CD4-positive, alpha-beta T cell treated with Interleukin-15 for 4 hours (primary cell): ENCODE measurements around the gene FTO.

ENCODE experiments used
- DNase-seq: peaks from one replicate; pipeline ENCODE4 v3.0.0-alpha.2; 2020; ENCODE audit warnings: low spot score

FTO gene

DNA sequence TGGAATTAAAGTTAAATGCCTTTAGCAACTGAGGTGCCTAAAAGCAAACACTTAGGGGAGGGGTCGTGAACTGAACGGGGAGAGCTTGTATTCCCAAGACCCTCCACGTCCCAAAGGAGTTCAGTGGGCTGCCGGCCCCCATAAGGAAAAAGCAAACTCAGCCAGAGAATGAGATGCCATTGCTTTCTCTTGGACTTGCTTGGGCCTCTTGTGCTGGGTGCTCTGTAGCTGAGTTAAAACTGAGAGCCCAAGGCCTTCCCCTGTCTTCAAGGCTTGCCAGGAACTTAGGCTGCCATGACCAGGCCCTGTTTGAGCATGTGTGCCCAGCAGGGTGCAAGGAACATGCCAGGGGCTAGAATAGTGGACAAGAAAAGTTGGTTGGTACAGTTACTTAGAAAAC is 382.8 kb downstream of the FTO start:
- no peak for DNase-seq

DNA sequence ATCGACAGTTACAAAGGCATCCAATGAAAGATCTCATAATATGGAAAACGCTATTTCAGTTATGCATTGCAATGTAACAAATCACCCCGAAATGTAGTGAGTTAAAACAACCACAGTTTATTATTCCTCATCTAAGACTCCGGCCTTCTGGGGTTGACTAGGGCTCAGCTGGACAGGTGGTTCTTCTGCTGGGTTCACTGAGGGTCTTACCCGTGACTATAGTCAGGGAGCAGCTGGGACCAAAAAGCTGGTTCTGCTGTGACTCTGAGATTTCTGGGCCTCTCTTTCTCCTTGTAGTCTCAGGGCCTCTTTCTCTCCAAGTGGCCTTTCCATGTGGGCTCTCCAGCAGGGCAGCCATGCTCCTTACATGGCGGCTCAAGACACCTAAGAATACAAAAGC is 386.6 kb downstream of the FTO start:
- DNase-seq = no peak

DNA sequence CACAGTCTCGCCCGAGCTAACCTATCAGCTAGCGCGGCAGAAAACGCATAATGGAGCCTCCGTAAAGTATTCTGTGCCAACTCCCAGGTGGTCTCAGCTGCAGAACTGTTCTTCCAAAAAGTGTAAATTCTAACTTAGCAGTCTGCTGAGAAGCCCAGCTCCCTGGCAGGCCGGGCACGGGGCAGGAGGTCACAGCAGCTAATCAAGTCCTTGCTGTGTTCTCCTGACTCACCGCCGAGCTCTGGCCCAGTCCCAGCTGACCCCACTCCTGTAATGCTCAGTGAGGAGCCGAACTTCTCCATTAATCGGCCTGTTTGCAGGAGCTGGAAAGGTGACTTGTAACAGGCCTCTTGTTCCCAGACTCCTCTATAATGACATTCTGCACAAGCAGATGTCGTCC is 389.3 kb downstream of the FTO start:
- no peak for DNase-seq

DNA sequence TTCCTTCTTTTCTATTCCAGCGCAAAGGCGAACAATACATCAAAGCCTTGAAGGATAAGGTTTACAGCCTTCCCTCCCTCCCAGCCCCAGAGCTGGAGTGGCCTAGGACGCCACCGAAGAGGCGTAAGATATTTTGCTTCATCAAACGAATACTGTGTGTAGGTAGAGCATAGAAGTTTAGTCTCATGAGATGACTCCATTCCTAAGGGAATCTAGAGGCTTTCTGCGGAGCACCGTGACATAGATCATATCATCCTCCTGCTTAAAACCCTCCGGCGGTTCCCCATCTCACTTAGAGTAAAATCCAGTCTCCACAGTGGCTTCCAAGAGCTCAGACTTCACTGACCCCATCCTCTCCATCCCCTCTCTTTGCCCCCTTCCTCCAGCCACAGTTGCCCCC is 390.7 kb downstream of the FTO start:
- DNase-seq = no peak

DNA sequence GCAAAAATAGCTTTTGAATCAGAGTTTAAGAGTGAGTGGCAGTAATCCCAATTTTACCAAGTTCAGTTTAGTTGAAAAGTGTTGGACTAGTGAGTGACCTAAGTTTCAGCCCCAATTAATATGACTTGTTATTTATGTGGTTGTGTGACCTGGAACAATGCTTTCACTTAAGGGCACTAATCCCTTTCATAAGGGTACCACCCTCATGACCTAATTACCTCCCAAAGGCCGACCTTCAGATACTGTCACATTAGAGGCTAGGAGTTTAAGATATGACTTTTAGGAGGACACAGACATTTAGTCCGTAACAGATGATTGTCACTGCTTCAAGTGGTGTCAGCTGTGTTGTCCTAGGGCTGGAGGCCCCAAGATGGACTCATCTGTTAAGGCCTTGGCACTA is 392.7 kb downstream of the FTO start:
- DNase-seq = no peak

DNA sequence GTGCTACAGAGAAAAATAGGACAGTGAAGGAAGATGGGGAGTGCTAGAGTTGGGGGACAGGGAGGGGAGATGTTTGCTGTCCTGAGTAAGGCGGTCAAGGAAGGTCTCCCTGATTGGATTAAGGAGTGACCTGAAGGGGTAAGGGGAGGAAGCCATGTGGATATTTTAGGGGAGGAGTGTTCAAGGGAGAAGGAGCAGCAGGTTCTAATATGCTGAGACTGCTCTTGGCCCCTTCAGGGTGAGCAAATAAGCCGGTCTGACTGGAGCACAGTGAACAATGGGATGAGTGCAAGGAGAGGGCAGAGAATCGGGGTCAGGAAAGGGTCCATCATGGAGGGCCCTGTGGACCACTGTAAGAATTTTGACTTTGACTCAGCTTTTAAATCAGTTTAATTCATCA is 393.8 kb downstream of the FTO start:
- no peak for DNase-seq

DNA sequence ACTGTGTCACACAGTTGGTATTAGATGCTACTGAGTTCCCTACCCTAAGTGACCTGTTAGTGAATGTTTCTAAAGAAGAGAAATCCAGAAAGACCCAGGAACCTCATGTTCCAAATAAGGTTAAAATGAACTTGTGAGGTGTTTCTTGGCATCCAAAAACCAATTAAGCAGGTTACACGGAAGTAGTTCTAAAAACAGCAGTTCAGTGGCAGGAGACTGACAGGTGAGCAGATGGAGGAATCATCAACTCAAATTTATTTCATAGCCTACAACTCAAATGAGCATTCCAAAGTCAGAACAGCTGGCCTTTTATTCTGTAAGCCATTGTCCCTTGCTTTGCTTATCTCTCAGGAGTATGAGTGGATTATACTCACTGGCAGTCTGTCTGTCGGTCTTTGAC is 394.3 kb downstream of the FTO start:
- DNase-seq = no peak

DNA sequence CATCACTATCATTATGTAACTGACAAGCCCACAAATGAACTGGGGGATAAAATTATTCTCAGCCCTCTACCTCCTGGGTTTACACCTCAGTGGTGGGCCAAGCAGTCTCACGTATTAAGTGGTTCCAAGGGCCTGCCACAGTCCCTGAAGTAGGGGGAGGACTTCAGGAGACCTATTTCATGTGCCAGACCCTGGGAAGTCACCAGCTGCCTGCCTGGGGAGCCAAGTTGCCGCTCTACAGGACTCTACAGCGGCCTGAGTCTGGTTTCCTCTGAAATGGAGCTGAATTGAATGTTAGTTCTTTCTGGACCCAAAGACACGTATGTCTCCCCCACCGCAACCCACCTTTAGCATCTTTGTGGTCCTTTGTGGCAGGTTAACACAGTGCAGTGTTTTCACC is 395.7 kb downstream of the FTO start:
- DNase-seq = no peak

DNA sequence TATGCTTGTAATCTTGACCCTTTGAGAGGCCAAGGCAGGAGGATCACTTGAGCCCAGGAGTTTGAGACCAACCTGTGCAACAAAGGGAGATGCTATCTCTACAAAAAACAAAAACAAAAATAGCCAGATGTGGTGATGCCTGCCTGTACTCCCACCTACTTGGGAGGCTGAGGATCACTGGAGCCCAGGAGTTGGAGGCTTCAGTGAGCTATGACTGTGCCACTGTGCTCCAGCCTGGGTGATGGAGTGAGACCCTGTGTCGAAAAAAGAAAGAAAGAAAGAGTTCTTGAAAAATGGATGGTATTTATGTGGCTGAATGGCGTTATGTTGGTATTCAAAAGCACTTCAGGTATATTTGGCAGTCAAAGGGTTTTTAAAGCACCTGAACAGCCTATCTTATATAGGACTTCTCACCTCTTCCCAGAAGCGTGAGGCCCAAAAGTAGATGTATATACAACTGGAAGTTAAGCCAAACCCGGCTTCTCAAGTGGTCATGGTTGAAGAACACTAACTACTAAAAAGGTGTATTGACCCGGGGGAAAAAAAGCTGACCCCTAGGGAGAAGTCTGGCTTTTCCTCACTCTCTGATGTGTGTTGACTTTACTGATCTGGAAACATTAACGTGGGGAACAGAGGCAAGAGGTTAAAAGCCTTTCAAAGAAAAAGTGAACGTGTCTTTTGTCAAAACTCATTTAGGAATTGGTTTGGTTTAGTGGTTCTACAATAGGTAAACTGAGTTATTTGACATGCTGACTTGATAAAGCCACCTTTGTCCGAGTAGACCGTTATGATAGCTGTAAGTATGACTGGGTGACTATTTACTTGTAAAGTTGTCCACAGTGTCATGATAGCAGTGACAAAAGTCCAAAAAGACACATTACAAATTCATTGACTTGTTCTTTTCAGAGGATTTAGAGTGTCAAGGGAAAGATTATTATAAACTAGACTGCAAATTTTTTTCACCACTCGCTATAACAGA is 399.2 kb downstream of the FTO start:
- no peak for DNase-seq

DNA sequence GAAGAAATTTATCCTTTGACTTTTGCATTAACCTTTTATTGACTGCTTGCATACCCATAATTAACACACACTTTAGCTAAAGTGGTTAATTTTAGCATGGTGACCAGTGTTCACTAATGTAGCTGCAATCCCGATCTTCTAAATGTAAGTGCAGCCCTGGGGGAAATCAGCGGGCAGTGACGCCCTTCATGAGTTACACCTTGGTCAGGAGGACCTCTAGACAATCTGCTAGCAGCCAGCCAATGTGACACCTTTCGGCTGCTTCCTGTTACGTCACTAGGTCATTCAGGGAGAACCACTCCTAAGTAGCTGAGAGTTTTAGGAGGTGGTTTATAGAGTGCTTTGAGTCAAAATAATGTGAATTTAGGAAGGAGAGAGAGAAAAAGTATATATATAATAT is 402.1 kb downstream of the FTO start:
- no peak for DNase-seq

DNA sequence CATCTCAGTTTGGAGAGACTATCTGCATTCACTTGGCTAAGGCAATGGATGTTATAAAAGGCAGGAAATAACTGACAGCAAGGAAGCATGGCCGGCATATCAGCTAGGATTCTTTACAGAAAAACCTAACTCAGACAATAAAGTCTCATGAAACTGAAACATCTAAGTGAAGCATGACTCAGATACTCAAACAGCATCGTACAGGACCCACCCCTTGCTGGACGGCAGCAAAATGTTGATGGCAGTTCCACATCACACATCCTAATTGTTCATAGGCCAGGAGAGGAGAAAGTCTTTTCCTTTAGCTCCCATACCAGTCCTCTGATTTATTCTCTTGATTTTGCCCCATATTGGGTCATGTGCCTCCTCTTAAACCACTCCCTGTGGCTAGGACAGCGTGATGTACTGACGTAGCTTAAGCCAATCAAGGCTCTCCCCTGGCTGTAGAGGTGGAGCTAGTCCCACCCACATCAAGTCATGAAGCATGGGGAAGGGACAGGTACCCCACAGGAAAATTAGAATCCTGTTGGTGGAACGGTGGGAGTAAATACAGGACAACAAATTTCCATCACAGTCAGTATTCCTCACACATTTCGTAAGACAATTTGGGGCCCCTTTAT is 403.7 kb downstream of the FTO start:
- no peak for DNase-seq

DNA sequence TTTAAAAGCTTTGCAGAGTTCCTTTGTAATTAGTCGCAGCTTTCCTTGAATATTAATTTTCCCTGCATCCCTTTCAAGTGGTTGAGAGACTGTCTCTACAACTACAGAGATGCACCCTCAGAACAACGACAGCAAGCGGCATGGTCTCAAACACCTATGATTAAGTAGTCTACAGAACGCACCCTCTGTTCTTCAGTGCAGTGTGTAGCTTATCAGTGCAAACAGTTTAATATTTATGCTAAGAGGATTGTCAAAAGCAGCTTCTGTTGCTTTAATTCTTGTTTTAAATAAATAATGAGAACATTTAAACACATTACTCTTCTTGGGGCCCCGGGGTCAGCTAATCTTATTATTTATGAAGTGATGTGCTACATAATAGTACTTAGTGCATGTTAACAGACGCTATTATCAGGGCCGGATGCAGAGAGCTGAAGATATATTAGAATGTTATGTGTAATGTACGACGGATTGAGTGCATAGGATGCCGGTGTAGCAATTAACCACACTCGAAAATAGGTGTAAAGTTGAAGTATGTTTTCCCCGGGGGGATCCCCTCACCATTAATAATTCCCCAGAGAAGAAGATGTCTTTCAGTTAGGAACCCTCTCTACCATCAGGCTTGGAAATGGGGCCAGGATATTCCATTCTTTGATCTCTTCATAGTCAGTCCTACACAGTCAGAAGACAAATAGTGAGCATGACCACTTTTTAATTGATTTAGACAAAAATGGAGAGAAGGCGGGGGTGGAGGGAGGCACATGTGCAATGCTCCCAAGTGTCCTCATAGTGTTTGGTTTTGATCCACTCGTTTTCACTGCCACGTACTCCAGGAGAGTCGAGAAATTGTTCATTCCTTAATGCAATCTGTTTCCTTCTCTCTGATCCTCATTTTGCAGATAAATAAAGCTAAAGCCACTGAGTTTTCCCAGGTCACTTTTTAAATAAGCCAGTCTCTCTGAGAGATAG is 406.3 kb downstream of the FTO start:
- DNase-seq = no peak

DNA sequence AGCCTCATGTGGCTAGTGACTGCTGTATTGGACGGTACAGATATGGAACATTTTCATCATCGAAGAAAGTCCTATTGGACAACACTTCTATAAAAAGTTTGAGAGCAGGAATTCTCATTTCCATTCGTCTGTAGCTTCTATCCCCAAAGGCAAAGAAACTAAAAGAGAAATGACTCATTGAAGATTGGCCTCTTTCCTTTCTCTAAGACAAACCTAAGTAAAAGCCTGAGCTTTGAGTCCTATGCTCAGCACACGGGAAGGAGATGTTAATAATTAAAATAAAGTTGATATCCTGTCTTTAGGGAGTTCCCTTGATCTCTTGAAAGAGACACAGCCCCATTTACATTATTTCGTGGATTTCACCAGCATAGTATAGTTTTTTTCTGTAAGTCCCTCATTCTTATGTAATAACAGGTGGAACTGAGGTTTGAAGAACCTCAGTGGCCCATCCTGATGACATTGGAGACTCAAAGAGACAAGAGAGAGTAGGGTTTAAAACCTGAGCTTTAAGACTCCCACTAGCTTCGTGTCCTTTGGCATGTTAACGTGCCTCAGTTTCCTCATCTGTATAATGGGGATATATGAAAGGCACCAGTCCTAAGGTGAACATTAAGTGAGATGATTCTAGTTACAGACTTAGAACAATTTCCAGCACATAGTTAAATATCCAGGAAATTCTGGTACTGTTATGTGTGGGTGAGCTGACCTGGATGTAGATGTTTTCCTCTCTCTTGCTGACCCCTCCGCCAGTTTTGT is 408.7 kb downstream of the FTO start:
- DNase-seq = no peak

DNA sequence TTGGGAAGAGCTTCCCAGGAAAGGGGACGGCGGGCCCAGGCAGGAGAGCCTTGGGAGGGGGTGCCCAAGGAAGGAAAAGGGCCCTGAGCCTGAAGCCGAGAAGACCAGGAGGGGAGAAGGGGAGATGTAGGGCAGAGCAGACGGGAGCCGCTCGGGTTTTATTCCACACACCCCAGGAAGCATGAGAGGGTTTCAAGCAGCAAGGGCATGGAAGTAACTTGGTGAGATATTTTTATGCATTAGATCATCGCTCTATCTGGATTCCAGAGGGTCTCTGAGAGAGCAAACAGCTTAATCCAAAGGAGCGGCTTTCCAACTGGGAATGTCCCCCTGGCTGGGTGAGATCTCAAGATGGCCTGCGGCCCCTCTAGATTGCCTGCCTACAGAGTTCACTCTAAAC is 411.6 kb downstream of the FTO start:
- DNase-seq = no peak

DNA sequence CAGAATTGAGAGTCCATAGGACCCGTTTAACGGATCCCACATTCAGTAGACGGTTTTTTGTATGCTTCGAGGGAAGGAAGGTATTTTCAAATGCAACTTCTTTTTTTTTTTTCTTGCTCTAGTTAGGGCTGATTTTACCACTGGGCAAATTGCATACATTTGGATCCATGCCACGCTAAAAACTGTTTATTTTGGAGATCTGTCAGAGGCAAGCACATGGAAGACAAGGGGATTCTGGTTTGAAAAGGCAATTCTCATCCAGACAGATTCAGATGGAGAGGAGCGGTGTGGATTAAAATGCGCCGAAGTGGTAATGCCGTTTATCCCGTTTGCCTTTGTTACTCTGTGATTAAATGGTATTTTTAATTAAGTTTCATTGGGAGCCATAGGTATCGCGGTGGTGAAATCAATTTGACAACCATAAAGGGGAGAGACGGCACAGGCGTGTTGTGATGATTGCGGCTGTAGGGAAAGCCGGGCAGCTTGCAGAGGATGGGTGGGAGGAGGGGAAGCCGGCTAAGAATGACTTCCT is 412.2 kb downstream of the FTO start:
- DNase-seq = no peak

DNA sequence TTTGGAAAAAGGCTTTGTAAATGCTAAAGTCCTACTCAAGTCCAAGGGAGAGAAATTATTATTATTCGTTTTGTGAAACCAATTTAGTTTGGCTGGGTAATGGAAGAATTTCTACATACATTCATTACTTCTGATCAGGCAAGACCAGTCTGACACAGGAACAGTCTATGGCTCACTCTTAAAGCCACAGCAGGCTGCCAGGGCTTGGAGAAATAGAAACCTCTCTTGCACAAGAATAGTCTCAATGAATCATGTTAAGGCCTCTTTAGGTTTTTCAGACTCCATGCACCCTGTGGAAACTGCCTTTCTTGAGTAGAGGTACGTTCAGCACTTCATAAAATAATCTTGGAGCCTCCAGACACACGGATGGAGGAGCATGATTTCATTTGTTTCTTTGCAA is 414.9 kb downstream of the FTO start:
- no peak for DNase-seq

DNA sequence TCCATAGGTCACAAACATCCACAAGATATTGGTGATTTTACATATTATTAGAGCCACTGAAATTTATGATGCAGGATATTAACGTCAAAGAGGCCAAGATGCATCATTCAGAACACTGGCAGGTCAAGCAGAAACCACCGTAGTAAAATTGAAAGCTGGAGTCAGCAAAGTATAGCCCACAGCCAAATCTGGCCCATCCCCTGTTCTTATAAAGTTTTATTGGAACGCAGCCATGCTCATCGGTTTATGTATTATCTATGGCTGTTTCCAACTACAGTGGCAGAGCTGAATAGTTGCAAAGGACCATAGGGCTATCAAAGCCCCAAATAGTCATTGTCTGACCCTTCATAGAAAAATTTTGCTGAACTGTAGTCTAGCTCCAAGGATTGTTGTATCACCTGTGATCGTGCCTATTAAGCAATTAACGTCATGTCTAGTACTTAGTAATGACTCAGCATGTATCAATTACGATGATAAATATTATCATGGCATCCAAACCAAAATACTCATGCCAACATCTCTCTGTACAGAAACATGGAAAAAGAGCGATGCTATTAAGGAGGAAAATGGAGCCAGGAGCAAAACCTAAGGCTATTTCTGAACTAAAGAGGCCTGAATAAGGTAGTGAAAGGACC is 417.0 kb downstream of the FTO start:
- DNase-seq = no peak

DNA sequence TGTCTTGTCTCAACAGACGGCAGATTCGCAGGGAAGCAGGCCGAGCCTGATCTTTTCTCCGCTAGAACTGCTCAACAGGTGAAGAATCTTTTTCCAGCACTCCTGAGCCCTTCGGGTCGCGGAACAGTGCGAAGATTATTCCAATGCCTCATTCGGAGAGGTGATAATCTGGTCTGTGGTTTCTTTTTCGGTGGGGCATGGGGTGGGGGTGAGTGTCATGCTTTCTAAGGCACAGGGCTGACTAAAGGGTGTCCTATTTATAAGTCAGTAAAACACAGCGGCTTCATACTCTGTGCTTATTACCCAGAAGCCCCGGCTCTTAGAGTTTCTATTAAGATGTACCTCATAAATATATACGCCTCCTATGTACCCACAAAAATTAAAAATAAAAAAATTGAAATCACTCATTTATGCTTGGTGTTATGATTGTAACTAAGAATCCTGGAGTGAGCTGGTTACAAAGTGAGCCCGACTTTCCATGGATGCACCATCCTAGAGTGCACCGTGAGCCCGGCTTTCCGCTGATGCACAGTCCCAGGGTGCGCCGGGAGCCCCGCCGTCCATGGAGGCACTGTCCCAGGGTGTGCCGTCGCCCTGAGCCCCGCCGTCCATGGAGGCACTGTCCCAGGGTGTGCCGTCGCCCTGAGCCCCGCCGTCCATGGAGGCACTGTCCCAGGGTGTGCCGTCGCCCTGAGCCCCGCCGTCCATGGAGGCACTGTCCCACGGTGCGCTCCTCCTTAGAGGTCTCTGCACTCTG is 417.8 kb downstream of the FTO start:
- no peak for DNase-seq

DNA sequence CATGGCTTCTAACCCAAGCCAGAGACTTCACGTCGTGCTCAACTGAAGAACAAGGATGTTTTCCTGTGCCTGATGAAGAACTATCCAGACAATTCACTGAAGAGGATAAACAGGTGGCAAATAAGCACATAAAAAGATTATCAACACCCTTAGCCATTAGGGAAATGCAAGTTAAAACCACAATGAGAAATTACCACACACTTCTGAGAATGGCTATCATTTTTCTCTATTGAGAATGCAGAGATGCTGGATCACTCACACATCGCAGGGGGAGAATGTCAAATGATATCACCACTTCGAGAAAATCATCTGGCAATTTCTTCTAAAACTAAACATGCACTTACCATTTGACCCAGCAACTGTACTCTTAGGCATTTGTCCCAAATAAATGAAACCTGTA is 419.8 kb downstream of the FTO start:
- no peak for DNase-seq
